GM12865 (cell line): ENCODE results near the gene LARP4B.

Experiments used
- DNase-seq: peaks from one replicate; pipeline ENCODE4 v3.0.0; 2010; ENCODE audit warnings: low read depth
- H3K4me3 ChIP-seq: 2 replicates; pipeline ENCODE4 v1.5.1; 2011; ENCODE audit warnings: mild to moderate bottlenecking, low read depth, low read length, control low read depth
- CTCF ChIP-seq: IDR thresholded peaks from 2 replicates; pipeline ENCODE4 v1.5.1; 2011; ENCODE audit warnings: low read length, control low read depth, low read depth, inconsistent platforms; ENCODE audit not compliant: insufficient read depth; ENCODE audit errors: missing control alignments

Gene LARP4B

GRCh38 chr10:966466-967235 is 35.1 kb upstream of the LARP4B start:
- H3K4me3 ChIP-seq: no peak overlapping the region
- TF ChIP-seq CTCF: no peak
- no peak for DNase-seq

- DNase-seq: no peak
- H3K4me3 ChIP-seq: no peak overlapping the region
- TF ChIP-seq CTCF: no peak
Measured at GRCh38 chr10:964988-965417, 33.5 kb upstream of the LARP4B start.

GRCh38 chr10:964321-964987 is 32.9 kb upstream of the LARP4B start:
- no peak for TF ChIP-seq CTCF
- H3K4me3 ChIP-seq: no peak overlapping the region
- no peak for DNase-seq

GRCh38 chr10:963655-964054 is 32.1 kb upstream of the LARP4B start:
- TF ChIP-seq CTCF: no peak
- DNase-seq: no peak
- no peak overlapping the region for H3K4me3 ChIP-seq

GRCh38 chr10:963186-963585 is 31.7 kb upstream of the LARP4B start:
- no peak overlapping the region for H3K4me3 ChIP-seq
- TF ChIP-seq CTCF: no peak
- DNase-seq: no peak

GRCh38 chr10:962342-962741 is 30.8 kb upstream of the LARP4B start:
- no peak for TF ChIP-seq CTCF
- no peak overlapping the region for H3K4me3 ChIP-seq
- no peak for DNase-seq
